IPS DF 4.7 (cell line): ENCODE data around the gene SQOR.

Source experiments
- DNase-seq: peaks from one replicate; pipeline ENCODE4 v3.0.0-alpha.2; 2013; ENCODE audit warnings: low spot score; ENCODE audit errors: extremely low read depth

Gene SQOR

GRCh38 chr15:45657764-45658545 lies 23.1 kb downstream of the SQOR start:
- DNase-seq = no peak

- no peak for DNase-seq
These were observed 25.6 kb downstream of the SQOR start for GRCh38 chr15:45660231-45660979.

GRCh38 chr15:45662375-45662774 lies 27.5 kb downstream of the SQOR start:
- no peak for DNase-seq

GRCh38 chr15:45664451-45664850 lies 29.6 kb downstream of the SQOR start:
- no peak for DNase-seq

- DNase-seq = no peak
These were observed 30.4 kb downstream of the SQOR start for GRCh38 chr15:45665261-45665660.

- DNase-seq = no peak
These were observed 31.5 kb downstream of the SQOR start for GRCh38 chr15:45666119-45666875.

- DNase-seq = no peak
These were observed 32.2 kb downstream of the SQOR start for GRCh38 chr15:45667002-45667401.

GRCh38 chr15:45668386-45668785 lies 33.6 kb downstream of the SQOR start:
- DNase-seq = no peak

GRCh38 chr15:45669422-45669821 lies 34.6 kb downstream of the SQOR start:
- DNase-seq = no peak

GRCh38 chr15:45670091-45670490 lies 35.3 kb downstream of the SQOR start:
- no peak for DNase-seq

- DNase-seq = no peak
These were observed 35.7 kb downstream of the SQOR start for GRCh38 chr15:45670511-45670910.

GRCh38 chr15:45674677-45675076 lies 39.8 kb downstream of the SQOR start:
- no peak for DNase-seq

GRCh38 chr15:45677797-45678196 lies 43.0 kb downstream of the SQOR start:
- DNase-seq = no peak

- DNase-seq = no peak
These were observed 43.8 kb downstream of the SQOR start for GRCh38 chr15:45678459-45679178.

- no peak for DNase-seq
These were observed 49.7 kb downstream of the SQOR start for GRCh38 chr15:45684533-45684932.

GRCh38 chr15:45689616-45690015 lies 54.8 kb downstream of the SQOR start:
- DNase-seq = no peak

GRCh38 chr15:45690581-45691260 lies 55.9 kb downstream of the SQOR start:
- DNase-seq = no peak

- DNase-seq = no peak
These were observed 66.3 kb downstream of the SQOR start for GRCh38 chr15:45701108-45701507.

- no peak for DNase-seq
These were observed 67.2 kb downstream of the SQOR start for GRCh38 chr15:45702041-45702440.

GRCh38 chr15:45703670-45704328 lies 69.0 kb downstream of the SQOR start:
- no peak for DNase-seq
